Fibroblast of lung (primary cell): ENCODE results near the gene DLK1. TPM values are rescaled to one million over a fixed set of nuclear protein-coding genes. Genes with fewer than 3 reads are reported as not detected.

Experiments used
- DNase-seq, 2 donors: peaks; one replicate each; pipeline versions ENCODE4 v3.0.0 to v3.0.0-alpha.2; 2010; ENCODE audit warnings: low read depth in 2 of 2
- H2AFZ ChIP-seq: 2 replicates; pipeline ENCODE4 v1.5.1; 2012; ENCODE audit warnings: low read length, control low read depth, inconsistent platforms
- H3K27ac ChIP-seq: 2 replicates; pipeline ENCODE4 v1.5.1; 2011; ENCODE audit warnings: low read length, control low read depth; ENCODE audit not compliant: insufficient read depth
- H3K27me3 ChIP-seq: 2 replicates; pipeline ENCODE4 v1.5.1; 2011; ENCODE audit warnings: mild to moderate bottlenecking, low read length; ENCODE audit not compliant: control insufficient read depth, insufficient read depth
- H3K36me3 ChIP-seq: 2 replicates; pipeline ENCODE4 v1.5.1; 2011; ENCODE audit warnings: low read length; ENCODE audit not compliant: control insufficient read depth, insufficient read depth
- H3K4me1 ChIP-seq: 2 replicates; pipeline ENCODE4 v1.5.1; 2011; ENCODE audit warnings: low read length; ENCODE audit not compliant: control insufficient read depth, insufficient read depth; ENCODE audit errors: extremely low read depth
- H3K4me2 ChIP-seq: 2 replicates; pipeline ENCODE4 v1.5.1; 2011; ENCODE audit warnings: low read length, control low read depth; ENCODE audit not compliant: insufficient read depth; ENCODE audit errors: extremely low read depth
- H3K4me3 ChIP-seq, 4 experiments: fragments of 200-600 bp in 1 of 4; sonication (generic) in 1 of 4; replicated peaks in 1 of 4; 2 replicates each; pipeline ENCODE4 v1.5.1; 2011 to 2016; ENCODE audit warnings: low read length in 4 of 4, low read depth in 3 of 4, mild to moderate bottlenecking in 3 of 4, control low read depth in 2 of 4, inconsistent platforms in 1 of 4, mixed read lengths in 1 of 4; ENCODE audit not compliant: insufficient read depth in 1 of 4; ENCODE audit errors: control extremely low read depth in 1 of 4
- H3K79me2 ChIP-seq: 2 replicates; pipeline ENCODE4 v1.5.1; 2012; ENCODE audit warnings: mild to moderate bottlenecking, low read length, inconsistent platforms; ENCODE audit not compliant: control insufficient read depth, insufficient read depth
- H3K9ac ChIP-seq: 2 replicates; pipeline ENCODE4 v1.5.1; 2011; ENCODE audit warnings: mild to moderate bottlenecking, low read length, control low read depth; ENCODE audit not compliant: insufficient read depth
- H3K9me3 ChIP-seq: 2 replicates; pipeline ENCODE4 v1.5.1; 2012; ENCODE audit warnings: low read depth, low read length; ENCODE audit not compliant: control insufficient read depth, insufficient read depth
- H4K20me1 ChIP-seq: 2 replicates; pipeline ENCODE4 v1.5.1; 2011; ENCODE audit warnings: low read length; ENCODE audit not compliant: control insufficient read depth, insufficient read depth; ENCODE audit errors: extremely low read depth
- CTCF ChIP-seq, 2 donors: IDR thresholded peaks in 1 of 2; conservative IDR thresholded peaks in 1 of 2; 1 replicate in 1 of 2; 2 replicates in 1 of 2; pipeline ENCODE4 v1.5.1; 2011 to 2012; ENCODE audit warnings: low read length in 2 of 2, control low read depth in 1 of 2, inconsistent platforms in 1 of 2, low read depth in 1 of 2, mild to moderate bottlenecking in 1 of 2
- EZH2 ChIP-seq: IDR thresholded peaks from 2 replicates; pipeline ENCODE4 v1.5.1; 2012; ENCODE audit warnings: low read length, control low read depth, mild to moderate bottlenecking; ENCODE audit errors: missing control alignments
- polyA plus RNA-seq, 2 donors: library from polyadenylated mRNA; depleted of rRNA in 1 of 2; stranded (reverse) in 1 of 2; unstranded in 1 of 2; fragments of >200 nt; gene quantifications; 2 replicates each; pipeline ENCODE4 v1.2.1, GENCODE V29; 2011 to 2012; ENCODE audit warnings: missing spikeins in 1 of 2
- total RNA-seq: library from RNA; depleted of rRNA; stranded (reverse); fragments of >200 nt; gene quantifications from 2 replicates; pipeline ENCODE4 v1.2.1, GENCODE V29; 2014

DLK1 gene
- total and polyA plus RNA-seq, 2 donors (not counting 1 experiment from before 2014, with no cell fraction given) = not detected

GRCh38 chr14:100692859-100693558, 33.7 kb upstream of the DLK1 start:
- Histone ChIP-seq H2AFZ (no peak overlapping the region), H3K79me2 (no peaks in the 10 kb centered on the region), H3K27ac (no peak overlapping the region), H3K4me2 (no peak overlapping the region), H3K9me3 (no peaks in the 10 kb centered on the region), H3K9ac (no peak overlapping the region), H3K4me1 (no peaks in the 10 kb centered on the region), H4K20me1 (no peaks in the 10 kb centered on the region), H3K36me3 (no peaks in the 10 kb centered on the region), H3K27me3 (peaks cover 2% of the 10 kb centered on the region), H3K4me3 (no peak overlapping the region)
- DNase-seq = peak; percentile 82 to 96
- TF ChIP-seq EZH2 = no peak
- no peak for TF ChIP-seq CTCF (conservative IDR thresholded peaks at IDR 0.05 in 1 of 2, IDR thresholded peaks at IDR 0.05 in 1 of 2; ENCODE audit: low read depth in 1 of 2, low read length in 2 of 2)

GRCh38 chr14:100693877-100694578, 32.7 kb upstream of the DLK1 start:
- no peak overlapping the region for H3K27ac ChIP-seq
- H2AFZ ChIP-seq = no peak overlapping the region
- H4K20me1 ChIP-seq = no peaks in the 10 kb centered on the region
- H3K4me2 ChIP-seq = no peak overlapping the region
- peaks cover 2% of the 10 kb centered on the region for H3K27me3 ChIP-seq
- no peaks in the 10 kb centered on the region for H3K79me2 ChIP-seq
- H3K9ac ChIP-seq = no peak overlapping the region
- no peak overlapping the region for H3K4me3 ChIP-seq
- DNase-seq = no peak
- TF ChIP-seq EZH2 = no peak
- no peak for TF ChIP-seq CTCF (conservative IDR thresholded peaks at IDR 0.05 in 1 of 2, IDR thresholded peaks at IDR 0.05 in 1 of 2; ENCODE audit: low read depth in 1 of 2, low read length in 2 of 2)
- no peaks in the 10 kb centered on the region for H3K4me1 ChIP-seq
- no peaks in the 10 kb centered on the region for H3K36me3 ChIP-seq
- H3K9me3 ChIP-seq = no peaks in the 10 kb centered on the region

- TF ChIP-seq CTCF (conservative IDR thresholded peaks at IDR 0.05 in 1 of 2, IDR thresholded peaks at IDR 0.05 in 1 of 2; ENCODE audit: low read depth in 1 of 2, low read length in 2 of 2) = no peak
- no peak for TF ChIP-seq EZH2
- H3K4me3 ChIP-seq = no peak overlapping the region
- no peak for DNase-seq
- H3K27me3 ChIP-seq = peaks cover 2% of the 10 kb centered on the region
- H2AFZ ChIP-seq = no peak overlapping the region
- no peaks in the 10 kb centered on the region for H3K4me1 ChIP-seq
- no peaks in the 10 kb centered on the region for H3K36me3 ChIP-seq
- no peaks in the 10 kb centered on the region for H3K79me2 ChIP-seq
- no peak overlapping the region for H3K27ac ChIP-seq
- no peak overlapping the region for H3K9ac ChIP-seq
- H3K9me3 ChIP-seq = no peaks in the 10 kb centered on the region
- no peak overlapping the region for H3K4me2 ChIP-seq
- H4K20me1 ChIP-seq = no peaks in the 10 kb centered on the region
Observed at GRCh38 chr14:100694579-100695422, 31.9 kb upstream of the DLK1 start.
